H1 (cell line): ENCODE measurements around the gene ODR4. TPM values are rescaled to one million over a fixed set of nuclear protein-coding genes. Genes with fewer than 3 reads are reported as not detected.

Source experiments
- EP300 ChIP-seq, 2 experiments: IDR thresholded peaks; 1 replicate in 1 of 2; 2 replicates in 1 of 2; pipeline ENCODE4 v1.6.1; 2011 to 2012; ENCODE audit warnings: low read depth in 2 of 2, low read length in 2 of 2, mild to moderate bottlenecking in 2 of 2, borderline replicate concordance in 1 of 2, inconsistent platforms in 1 of 2, moderate library complexity in 1 of 2
- SIN3A ChIP-seq, 2 experiments: IDR thresholded peaks in 1 of 2; conservative IDR thresholded peaks in 1 of 2; 2 replicates each; pipeline ENCODE4 v1.6.1; 2011 to 2012; ENCODE audit warnings: low read length in 2 of 2, improper control_type of control experiment in 1 of 2, low read depth in 1 of 2, mild to moderate bottlenecking in 1 of 2
- SRF ChIP-seq: IDR thresholded peaks from 2 replicates; pipeline ENCODE4 v1.6.1; 2011; ENCODE audit warnings: mild to moderate bottlenecking, low read depth, low read length, moderate library complexity
- YY1 ChIP-seq: IDR thresholded peaks from 2 replicates; pipeline ENCODE4 v1.6.1; 2011; ENCODE audit warnings: low read depth, mild to moderate bottlenecking, low read length
- ZNF274 ChIP-seq: IDR thresholded peaks from 2 replicates; pipeline ENCODE4 v1.7.0; 2012; ENCODE audit warnings: low read length, borderline replicate concordance; ENCODE audit errors: extremely low read depth
- polyA plus RNA-seq, 7 experiments: library from polyadenylated mRNA; depleted of rRNA in 3 of 7; stranded (reverse) in 5 of 7; unstranded in 2 of 7; fragments of >200 nt in 5 of 7; fragments of 200-250 nt in 2 of 7; gene quantifications; 1 replicate in 5 of 7; 2 replicates in 1 of 7; 4 replicates in 1 of 7; pipeline versions ENCODE4 v1.2.1 to v1.2.3, GENCODE V29; 2011 to 2013; ENCODE audit warnings: missing spikeins in 2 of 7, mixed read lengths in 2 of 7
- total RNA-seq: library from RNA; stranded (reverse); fragmentation: NEBNext Ultra II Directional; extraction: Animal tissue kit (Norgen Biotek cat#: 25700); gene quantifications from 2 replicates; pipeline ENCODE4 v1.2.1, GENCODE V29; 2021
- TF ChIP-seq, protein P1 (sequence below): fragments of 300-600 bp; sonication (generic); IDR thresholded peaks from 2 replicates; pipeline ENCODE4 v1.7.1; 2012; ENCODE audit warnings: low read length, moderate library complexity, mild to moderate bottlenecking, inconsistent platforms; ENCODE audit not compliant: insufficient replicate concordance
- TF ChIP-seq, protein P2 (sequence below), 3 experiments: IDR thresholded peaks; 1 replicate in 2 of 3; 2 replicates in 1 of 3; pipeline versions ENCODE4 v1.5.1 to v1.6.1; 2011; ENCODE audit warnings: low read length in 3 of 3, mild to moderate bottlenecking in 3 of 3, inconsistent platforms in 2 of 3, low read depth in 1 of 3, moderate library complexity in 1 of 3; ENCODE audit not compliant: insufficient read depth in 1 of 3; ENCODE audit errors: control extremely low read depth in 1 of 3
- TF ChIP-seq, protein P3 (sequence below): IDR thresholded peaks from 2 replicates; pipeline ENCODE4 v1.6.1; 2011; ENCODE audit warnings: low read depth, mild to moderate bottlenecking, low read length; ENCODE audit not compliant: insufficient read depth

The ODR4 gene
- total and polyA plus RNA-seq, 2 of the 8 experiments (the other 6 are each of a cell fraction or from before 2014, with no cell fraction given), result 4.1 to 14.1 TPM

DNA sequence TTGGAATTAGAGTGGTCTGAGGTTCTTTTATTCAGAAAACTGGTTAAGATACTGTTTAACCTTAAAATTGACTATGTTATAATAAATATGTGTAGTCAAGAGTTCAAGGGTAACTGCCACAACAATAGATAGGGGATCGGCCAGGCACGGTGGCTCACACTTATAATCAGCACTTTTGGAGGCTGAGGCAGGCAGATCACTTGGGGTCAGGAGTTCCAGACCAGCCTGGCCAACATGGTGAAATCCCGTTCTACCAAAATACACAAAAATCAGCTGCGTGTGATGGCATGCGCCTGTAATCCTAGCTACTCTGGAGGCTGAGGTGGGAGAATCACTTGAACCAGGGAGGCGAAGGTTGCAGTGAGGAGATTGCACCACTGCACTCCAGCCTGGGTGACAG is 45.8 kb downstream of the ODR4 start (continued):
- TF ChIP-seq, protein P1, sequence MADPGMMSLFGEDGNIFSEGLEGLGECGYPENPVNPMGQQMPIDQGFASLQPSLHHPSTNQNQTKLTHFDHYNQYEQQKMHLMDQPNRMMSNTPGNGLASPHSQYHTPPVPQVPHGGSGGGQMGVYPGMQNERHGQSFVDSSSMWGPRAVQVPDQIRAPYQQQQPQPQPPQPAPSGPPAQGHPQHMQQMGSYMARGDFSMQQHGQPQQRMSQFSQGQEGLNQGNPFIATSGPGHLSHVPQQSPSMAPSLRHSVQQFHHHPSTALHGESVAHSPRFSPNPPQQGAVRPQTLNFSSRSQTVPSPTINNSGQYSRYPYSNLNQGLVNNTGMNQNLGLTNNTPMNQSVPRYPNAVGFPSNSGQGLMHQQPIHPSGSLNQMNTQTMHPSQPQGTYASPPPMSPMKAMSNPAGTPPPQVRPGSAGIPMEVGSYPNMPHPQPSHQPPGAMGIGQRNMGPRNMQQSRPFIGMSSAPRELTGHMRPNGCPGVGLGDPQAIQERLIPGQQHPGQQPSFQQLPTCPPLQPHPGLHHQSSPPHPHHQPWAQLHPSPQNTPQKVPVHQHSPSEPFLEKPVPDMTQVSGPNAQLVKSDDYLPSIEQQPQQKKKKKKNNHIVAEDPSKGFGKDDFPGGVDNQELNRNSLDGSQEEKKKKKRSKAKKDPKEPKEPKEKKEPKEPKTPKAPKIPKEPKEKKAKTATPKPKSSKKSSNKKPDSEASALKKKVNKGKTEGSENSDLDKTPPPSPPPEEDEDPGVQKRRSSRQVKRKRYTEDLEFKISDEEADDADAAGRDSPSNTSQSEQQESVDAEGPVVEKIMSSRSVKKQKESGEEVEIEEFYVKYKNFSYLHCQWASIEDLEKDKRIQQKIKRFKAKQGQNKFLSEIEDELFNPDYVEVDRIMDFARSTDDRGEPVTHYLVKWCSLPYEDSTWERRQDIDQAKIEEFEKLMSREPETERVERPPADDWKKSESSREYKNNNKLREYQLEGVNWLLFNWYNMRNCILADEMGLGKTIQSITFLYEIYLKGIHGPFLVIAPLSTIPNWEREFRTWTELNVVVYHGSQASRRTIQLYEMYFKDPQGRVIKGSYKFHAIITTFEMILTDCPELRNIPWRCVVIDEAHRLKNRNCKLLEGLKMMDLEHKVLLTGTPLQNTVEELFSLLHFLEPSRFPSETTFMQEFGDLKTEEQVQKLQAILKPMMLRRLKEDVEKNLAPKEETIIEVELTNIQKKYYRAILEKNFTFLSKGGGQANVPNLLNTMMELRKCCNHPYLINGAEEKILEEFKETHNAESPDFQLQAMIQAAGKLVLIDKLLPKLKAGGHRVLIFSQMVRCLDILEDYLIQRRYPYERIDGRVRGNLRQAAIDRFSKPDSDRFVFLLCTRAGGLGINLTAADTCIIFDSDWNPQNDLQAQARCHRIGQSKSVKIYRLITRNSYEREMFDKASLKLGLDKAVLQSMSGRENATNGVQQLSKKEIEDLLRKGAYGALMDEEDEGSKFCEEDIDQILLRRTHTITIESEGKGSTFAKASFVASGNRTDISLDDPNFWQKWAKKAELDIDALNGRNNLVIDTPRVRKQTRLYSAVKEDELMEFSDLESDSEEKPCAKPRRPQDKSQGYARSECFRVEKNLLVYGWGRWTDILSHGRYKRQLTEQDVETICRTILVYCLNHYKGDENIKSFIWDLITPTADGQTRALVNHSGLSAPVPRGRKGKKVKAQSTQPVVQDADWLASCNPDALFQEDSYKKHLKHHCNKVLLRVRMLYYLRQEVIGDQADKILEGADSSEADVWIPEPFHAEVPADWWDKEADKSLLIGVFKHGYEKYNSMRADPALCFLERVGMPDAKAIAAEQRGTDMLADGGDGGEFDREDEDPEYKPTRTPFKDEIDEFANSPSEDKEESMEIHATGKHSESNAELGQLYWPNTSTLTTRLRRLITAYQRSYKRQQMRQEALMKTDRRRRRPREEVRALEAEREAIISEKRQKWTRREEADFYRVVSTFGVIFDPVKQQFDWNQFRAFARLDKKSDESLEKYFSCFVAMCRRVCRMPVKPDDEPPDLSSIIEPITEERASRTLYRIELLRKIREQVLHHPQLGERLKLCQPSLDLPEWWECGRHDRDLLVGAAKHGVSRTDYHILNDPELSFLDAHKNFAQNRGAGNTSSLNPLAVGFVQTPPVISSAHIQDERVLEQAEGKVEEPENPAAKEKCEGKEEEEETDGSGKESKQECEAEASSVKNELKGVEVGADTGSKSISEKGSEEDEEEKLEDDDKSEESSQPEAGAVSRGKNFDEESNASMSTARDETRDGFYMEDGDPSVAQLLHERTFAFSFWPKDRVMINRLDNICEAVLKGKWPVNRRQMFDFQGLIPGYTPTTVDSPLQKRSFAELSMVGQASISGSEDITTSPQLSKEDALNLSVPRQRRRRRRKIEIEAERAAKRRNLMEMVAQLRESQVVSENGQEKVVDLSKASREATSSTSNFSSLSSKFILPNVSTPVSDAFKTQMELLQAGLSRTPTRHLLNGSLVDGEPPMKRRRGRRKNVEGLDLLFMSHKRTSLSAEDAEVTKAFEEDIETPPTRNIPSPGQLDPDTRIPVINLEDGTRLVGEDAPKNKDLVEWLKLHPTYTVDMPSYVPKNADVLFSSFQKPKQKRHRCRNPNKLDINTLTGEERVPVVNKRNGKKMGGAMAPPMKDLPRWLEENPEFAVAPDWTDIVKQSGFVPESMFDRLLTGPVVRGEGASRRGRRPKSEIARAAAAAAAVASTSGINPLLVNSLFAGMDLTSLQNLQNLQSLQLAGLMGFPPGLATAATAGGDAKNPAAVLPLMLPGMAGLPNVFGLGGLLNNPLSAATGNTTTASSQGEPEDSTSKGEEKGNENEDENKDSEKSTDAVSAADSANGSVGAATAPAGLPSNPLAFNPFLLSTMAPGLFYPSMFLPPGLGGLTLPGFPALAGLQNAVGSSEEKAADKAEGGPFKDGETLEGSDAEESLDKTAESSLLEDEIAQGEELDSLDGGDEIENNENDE, result no peak
- TF ChIP-seq SIN3A (conservative IDR thresholded peaks at IDR 0.05 in 1 of 2, IDR thresholded peaks at IDR 0.05 in 1 of 2; ENCODE audit: low read depth in 1 of 2, low read length in 2 of 2), result no peak
- TF ChIP-seq, protein P2, sequence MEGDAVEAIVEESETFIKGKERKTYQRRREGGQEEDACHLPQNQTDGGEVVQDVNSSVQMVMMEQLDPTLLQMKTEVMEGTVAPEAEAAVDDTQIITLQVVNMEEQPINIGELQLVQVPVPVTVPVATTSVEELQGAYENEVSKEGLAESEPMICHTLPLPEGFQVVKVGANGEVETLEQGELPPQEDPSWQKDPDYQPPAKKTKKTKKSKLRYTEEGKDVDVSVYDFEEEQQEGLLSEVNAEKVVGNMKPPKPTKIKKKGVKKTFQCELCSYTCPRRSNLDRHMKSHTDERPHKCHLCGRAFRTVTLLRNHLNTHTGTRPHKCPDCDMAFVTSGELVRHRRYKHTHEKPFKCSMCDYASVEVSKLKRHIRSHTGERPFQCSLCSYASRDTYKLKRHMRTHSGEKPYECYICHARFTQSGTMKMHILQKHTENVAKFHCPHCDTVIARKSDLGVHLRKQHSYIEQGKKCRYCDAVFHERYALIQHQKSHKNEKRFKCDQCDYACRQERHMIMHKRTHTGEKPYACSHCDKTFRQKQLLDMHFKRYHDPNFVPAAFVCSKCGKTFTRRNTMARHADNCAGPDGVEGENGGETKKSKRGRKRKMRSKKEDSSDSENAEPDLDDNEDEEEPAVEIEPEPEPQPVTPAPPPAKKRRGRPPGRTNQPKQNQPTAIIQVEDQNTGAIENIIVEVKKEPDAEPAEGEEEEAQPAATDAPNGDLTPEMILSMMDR (IDR thresholded peaks at IDR 0.05; ENCODE audit: control extremely low read depth in 1 of 3, insufficient read depth in 1 of 3, low read depth in 1 of 3, low read length in 3 of 3), result no peak
- TF ChIP-seq EP300 (IDR thresholded peaks at IDR 0.05; ENCODE audit: borderline replicate concordance in 1 of 2, low read depth in 2 of 2, low read length in 2 of 2), result no peak
- no peak for TF ChIP-seq SRF
- TF ChIP-seq YY1, result no peak
- TF ChIP-seq, protein P3, sequence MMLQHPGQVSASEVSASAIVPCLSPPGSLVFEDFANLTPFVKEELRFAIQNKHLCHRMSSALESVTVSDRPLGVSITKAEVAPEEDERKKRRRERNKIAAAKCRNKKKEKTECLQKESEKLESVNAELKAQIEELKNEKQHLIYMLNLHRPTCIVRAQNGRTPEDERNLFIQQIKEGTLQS, result no peak
- no peak for TF ChIP-seq ZNF274
